ENCODE measurements around the gene PROX2. TPM values are rescaled to one million over a fixed set of nuclear protein-coding genes. Genes with fewer than 3 reads are reported as not detected.

The PROX2 gene
- total RNA-seq, 4 donors from 2014 or later, result not detected

- ATAC-seq (ENCODE audit: low FRiP score) (peak; percentile 49), DNase-seq (ENCODE audit: low spot score) (peak; percentile 100)
- peak in 2 of 3 donors; percentile 71 to 94 for TF ChIP-seq CTCF (IDR thresholded peaks at IDR 0.05)
Observed at GRCh38 chr14:74860899-74861733, 14.8 kb downstream of the PROX2 start.

GRCh38 chr14:74859757-74860552, 16.0 kb downstream of the PROX2 start:
- no peak for TF ChIP-seq CTCF (IDR thresholded peaks at IDR 0.05)
- DNase-seq (ENCODE audit: low spot score) (no peak), ATAC-seq (ENCODE audit: low FRiP score) (no peak)

GRCh38 chr14:74858022-74858421, 17.9 kb downstream of the PROX2 start:
- no peak for DNase-seq (ENCODE audit: low spot score)
- ATAC-seq (ENCODE audit: low FRiP score), result no peak
- TF ChIP-seq CTCF (IDR thresholded peaks at IDR 0.05), result no peak

GRCh38 chr14:74856366-74856765, 19.6 kb downstream of the PROX2 start:
- ATAC-seq (ENCODE audit: low FRiP score), result peak; percentile 38
- no peak for TF ChIP-seq CTCF (IDR thresholded peaks at IDR 0.05)

GRCh38 chr14:74855945-74856344, 20.0 kb downstream of the PROX2 start:
- ATAC-seq (ENCODE audit: low FRiP score), result peak; percentile 4
- no peak for DNase-seq (ENCODE audit: low spot score)
- TF ChIP-seq CTCF (IDR thresholded peaks at IDR 0.05), result no peak

More at GRCh38 chr14:74856366-74856765, 19.6 kb downstream of the PROX2 start:
- no peak for DNase-seq (ENCODE audit: low spot score)

GRCh38 chr14:74855021-74855420, 20.9 kb downstream of the PROX2 start:
- no peak for TF ChIP-seq CTCF (IDR thresholded peaks at IDR 0.05)
- peak; percentile 60 for ATAC-seq (ENCODE audit: low FRiP score)
- no peak for DNase-seq (ENCODE audit: low spot score)
